ENCODE data around the gene SORCS2. TPM values are rescaled to one million over a fixed set of nuclear protein-coding genes. Genes with fewer than 3 reads are reported as not detected.
A peak's percentile ranks its signal among the peaks of the same experiment; 100 is the strongest.

SORCS2 gene
- polyA plus RNA-seq, 1 donor (not counting 4 experiments of a cell fraction or from before 2014, with no cell fraction given), result 0.09 TPM

- H3K9me3 ChIP-seq (ENCODE audit: control insufficient read depth, low read depth, low read length), result no peaks in the 10 kb centered on the region
- no peak overlapping the region for H3K4me2 ChIP-seq (ENCODE audit: control insufficient read depth, extremely low read depth, insufficient read depth, low read depth, low read length)
- H3K36me3 ChIP-seq (ENCODE audit: control insufficient read depth in 2 of 2, extremely low read depth in 1 of 2, insufficient read depth in 2 of 2, low read length in 2 of 2), result no peaks in the 10 kb centered on the region
- dilution Hi-C loops (cut with MboI; ENCODE audit: extremely low pct_ligation_motif_present, low sequenced_read_pairs), result no loop called here
- no peaks in the 10 kb centered on the region for H3K79me2 ChIP-seq (ENCODE audit: control insufficient read depth, insufficient read depth, low read length)
- no peak overlapping the region for H3K4me3 ChIP-seq (ENCODE audit: control insufficient read depth in 2 of 3, extremely low read depth in 1 of 3, insufficient read depth in 2 of 3, low read depth in 1 of 3, low read length in 3 of 3)
- H4K20me1 ChIP-seq (ENCODE audit: control insufficient read depth, extremely low read depth, insufficient read depth, low read length), result peaks cover 3% of the 10 kb centered on the region
- no peaks in the 10 kb centered on the region for H3K9me1 ChIP-seq (ENCODE audit: control insufficient read depth, extremely low read depth, insufficient read depth, low read length)
- peaks cover 49% of the 10 kb centered on the region for H3K27me3 ChIP-seq (ENCODE audit: control insufficient read depth, extremely low read depth, insufficient read depth, low read length)
- H3K4me1 ChIP-seq (ENCODE audit: control insufficient read depth, extremely low read depth, insufficient read depth, low read length), result peaks cover 9% of the 10 kb centered on the region
- FAIRE-seq (no peak), DNase-seq (ENCODE audit: low read depth, low spot score) (no peak)
- TF ChIP-seq EZH2 (IDR thresholded peaks at IDR 0.05; ENCODE audit: low read length), result no peak
- TF ChIP-seq, protein P1, sequence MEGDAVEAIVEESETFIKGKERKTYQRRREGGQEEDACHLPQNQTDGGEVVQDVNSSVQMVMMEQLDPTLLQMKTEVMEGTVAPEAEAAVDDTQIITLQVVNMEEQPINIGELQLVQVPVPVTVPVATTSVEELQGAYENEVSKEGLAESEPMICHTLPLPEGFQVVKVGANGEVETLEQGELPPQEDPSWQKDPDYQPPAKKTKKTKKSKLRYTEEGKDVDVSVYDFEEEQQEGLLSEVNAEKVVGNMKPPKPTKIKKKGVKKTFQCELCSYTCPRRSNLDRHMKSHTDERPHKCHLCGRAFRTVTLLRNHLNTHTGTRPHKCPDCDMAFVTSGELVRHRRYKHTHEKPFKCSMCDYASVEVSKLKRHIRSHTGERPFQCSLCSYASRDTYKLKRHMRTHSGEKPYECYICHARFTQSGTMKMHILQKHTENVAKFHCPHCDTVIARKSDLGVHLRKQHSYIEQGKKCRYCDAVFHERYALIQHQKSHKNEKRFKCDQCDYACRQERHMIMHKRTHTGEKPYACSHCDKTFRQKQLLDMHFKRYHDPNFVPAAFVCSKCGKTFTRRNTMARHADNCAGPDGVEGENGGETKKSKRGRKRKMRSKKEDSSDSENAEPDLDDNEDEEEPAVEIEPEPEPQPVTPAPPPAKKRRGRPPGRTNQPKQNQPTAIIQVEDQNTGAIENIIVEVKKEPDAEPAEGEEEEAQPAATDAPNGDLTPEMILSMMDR (optimal IDR thresholded peaks at IDR 0.05 in 1 of 3, IDR thresholded peaks at IDR 0.05 in 1 of 3, conservative IDR thresholded peaks at IDR 0.05 in 1 of 3; ENCODE audit: extremely low read depth in 1 of 3, insufficient read depth in 2 of 3, low read length in 3 of 3), result no peak
- no peak overlapping the region for H3K9ac ChIP-seq (ENCODE audit: control insufficient read depth, extremely low read depth, insufficient read depth, low read length)
- no peak overlapping the region for H3K27ac ChIP-seq (ENCODE audit: control insufficient read depth, insufficient read depth, low read length)
- H2AFZ ChIP-seq (ENCODE audit: control insufficient read depth, low read length), result no peak overlapping the region
Observed at GRCh38 chr4:7286170-7286569, 93.8 kb downstream of the SORCS2 start.

GRCh38 chr4:7286798-7287197, 94.5 kb downstream of the SORCS2 start:
- H3K4me3 ChIP-seq (ENCODE audit: control insufficient read depth in 2 of 3, extremely low read depth in 1 of 3, insufficient read depth in 2 of 3, low read depth in 1 of 3, low read length in 3 of 3), result no peak overlapping the region
- no peak overlapping the region for H2AFZ ChIP-seq (ENCODE audit: control insufficient read depth, low read length)
- H3K4me2 ChIP-seq (ENCODE audit: control insufficient read depth, extremely low read depth, insufficient read depth, low read depth, low read length), result no peak overlapping the region
- H3K9me3 ChIP-seq (ENCODE audit: control insufficient read depth, low read depth, low read length), result no peaks in the 10 kb centered on the region
- H3K79me2 ChIP-seq (ENCODE audit: control insufficient read depth, insufficient read depth, low read length), result no peaks in the 10 kb centered on the region
- DNase-seq (ENCODE audit: low read depth, low spot score) (no peak), FAIRE-seq (no peak)
- H3K27me3 ChIP-seq (ENCODE audit: control insufficient read depth, extremely low read depth, insufficient read depth, low read length), result peaks cover 51% of the 10 kb centered on the region
- dilution Hi-C loops (cut with MboI; ENCODE audit: extremely low pct_ligation_motif_present, low sequenced_read_pairs), result no loop called here
- no peaks in the 10 kb centered on the region for H3K9me1 ChIP-seq (ENCODE audit: control insufficient read depth, extremely low read depth, insufficient read depth, low read length)
- no peak overlapping the region for H3K27ac ChIP-seq (ENCODE audit: control insufficient read depth, insufficient read depth, low read length)
- H3K4me1 ChIP-seq (ENCODE audit: control insufficient read depth, extremely low read depth, insufficient read depth, low read length), result peaks cover 3% of the 10 kb centered on the region
- TF ChIP-seq, protein P1 (optimal IDR thresholded peaks at IDR 0.05 in 1 of 3, IDR thresholded peaks at IDR 0.05 in 1 of 3, conservative IDR thresholded peaks at IDR 0.05 in 1 of 3; ENCODE audit: extremely low read depth in 1 of 3, insufficient read depth in 2 of 3, low read length in 3 of 3), result no peak
- peak; percentile 56 for TF ChIP-seq EZH2 (IDR thresholded peaks at IDR 0.05; ENCODE audit: low read length)
- no peaks in the 10 kb centered on the region for H3K36me3 ChIP-seq (ENCODE audit: control insufficient read depth in 2 of 2, extremely low read depth in 1 of 2, insufficient read depth in 2 of 2, low read length in 2 of 2)
- peaks cover 3% of the 10 kb centered on the region for H4K20me1 ChIP-seq (ENCODE audit: control insufficient read depth, extremely low read depth, insufficient read depth, low read length)
- H3K9ac ChIP-seq (ENCODE audit: control insufficient read depth, extremely low read depth, insufficient read depth, low read length), result no peak overlapping the region

All from keratinocyte (primary cell).